Measurements from ENCODE around the gene ELN. TPM values are rescaled to one million over a fixed set of nuclear protein-coding genes. Genes with fewer than 3 reads are reported as not detected.

Gene ELN
- total and polyA plus RNA-seq, 9 of the 15 experiments (the other 6 are each of a cell fraction or from before 2014, with no cell fraction given), result 0.20 TPM; not detected in 8

- in situ Hi-C loops (cut with MboI) (loop anchor here (5.0 kb wide), 1 partner anchor 133 kb away; no protein-coding TSS in a partner anchor), intact Hi-C loops (cut with micrococcal nuclease) (loop anchor here (5.0 kb wide), 1 partner anchor 323 kb away; no protein-coding TSS in a partner anchor)
- 0 out of 4 replicates have a peak overlapping the region, but pooled peaks of 1 of the 2 experiments have one; percentile 46 for H3K9ac ChIP-seq (ENCODE audit: insufficient read depth in 1 of 2, low read depth in 2 of 2, low read length in 2 of 2)
- WGBS (ENCODE audit: insufficient coverage, low coverage, missing lambda C conversion rate), result 20% methylated on average over 16 of the region's 16 CpGs
- H3K27ac ChIP-seq (ENCODE audit: extremely low read depth, low read depth, low read length), result no peak overlapping the region
- peak in 2 of 4 experiments; percentile 14 to 17 for DNase-seq (ENCODE audit: extremely low read depth in 1 of 4, low spot score in 3 of 4)
- no peaks in the 10 kb centered on the region for H3K9me3 ChIP-seq (replicated peaks; ENCODE audit: control insufficient read depth, insufficient read depth, low read depth, low read length)
- no peak for FAIRE-seq
- H3K27me3 ChIP-seq (ENCODE audit: control insufficient read depth in 2 of 2, insufficient read depth in 2 of 2, low read length in 2 of 2), result peaks cover 0 to 10% of the 10 kb centered on the region in 2 experiments; a peak in 1 of 5 replicates
- no peak overlapping the region for H3K4me2 ChIP-seq (ENCODE audit: insufficient read depth, low read length)
- no peak overlapping the region for H2AFZ ChIP-seq (ENCODE audit: low read depth, low read length)
- ChIA-PET CTCF (ENCODE audit: low intra/inter-chr PET ratio) (interaction anchor here (0.5 to 1.6 kb wide), 3 partner anchors 134 to 332 kb away, joined by 3 read pairs; no protein-coding TSS in a partner anchor), POLR2A (interaction anchor here (0.5 to 0.7 kb wide), 3 partner anchors 101 to 160 kb away, joined by 3 to 6 read pairs (median 3); no protein-coding TSS in a partner anchor)
- H4K20me1 ChIP-seq (replicated peaks; ENCODE audit: control insufficient read depth, insufficient read depth, low read length), result no peaks in the 10 kb centered on the region
- ATAC-seq, result no peak
- H3K9me1 ChIP-seq (ENCODE audit: control insufficient read depth, insufficient read depth, low read length), result no peaks in the 10 kb centered on the region
- peaks cover 0 to 7% of the 10 kb centered on the region in 2 experiments; a peak in 2 of 5 replicates for H3K4me1 ChIP-seq (replicated peaks in 1 of 2; ENCODE audit: control insufficient read depth in 2 of 2, insufficient read depth in 2 of 2, low read length in 2 of 2)
- BruUV-seq (replicated peaks), result no TSS peak
- H3K4me3 ChIP-seq, result no peak overlapping the region
- no peaks in the 10 kb centered on the region for H3K36me3 ChIP-seq (ENCODE audit: control insufficient read depth, insufficient read depth, low read length)
- H3K79me2 ChIP-seq (ENCODE audit: control insufficient read depth, insufficient read depth, low read length), result no peaks in the 10 kb centered on the region
- TF ChIP-seq ZNF212 (CRISPR knock-in tag; IDR thresholded peaks at IDR 0.05) (no peak), FOXJ3 (CRISPR knock-in tag; IDR thresholded peaks at IDR 0.05) (no peak), MBD1 (CRISPR knock-in tag; IDR thresholded peaks at IDR 0.05) (no peak), BDP1 (IDR thresholded peaks at IDR 0.05; ENCODE audit: insufficient read depth, insufficient read length) (no peak), ATF3 (IDR thresholded peaks at IDR 0.05) (no peak), ATF3 (CRISPR knock-in tag; conservative IDR thresholded peaks at IDR 0.05) (no peak), ZNF318 (IDR thresholded peaks at IDR 0.05; ENCODE audit: borderline replicate concordance in 1 of 2, low read depth in 1 of 2) (no peak), THRAP3 (IDR thresholded peaks at IDR 0.05; ENCODE audit: borderline replicate concordance) (no peak), RBFOX2 (IDR thresholded peaks at IDR 0.05; ENCODE audit: low read depth, low read length) (no peak), ZNF707 (CRISPR knock-in tag; conservative IDR thresholded peaks at IDR 0.05) (no peak)
Measured at GRCh38 chr7:74069086-74069541, 41.1 kb downstream of the ELN start.
